ENCODE results near the gene UBE2M.

Gene UBE2M

DNA sequence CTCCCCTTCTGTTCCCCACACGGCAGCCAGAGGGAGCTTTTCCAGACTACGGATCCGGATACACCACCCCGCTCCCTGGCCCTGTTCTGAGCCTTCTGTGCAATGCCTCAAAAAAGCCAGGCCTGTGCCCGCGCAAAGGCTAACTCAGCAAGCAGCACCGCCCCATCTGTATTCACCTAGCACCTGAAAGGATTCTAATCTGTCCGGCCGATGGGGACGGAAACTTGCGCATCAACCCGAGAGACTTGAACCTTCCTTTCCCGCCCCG is 39.4 kb downstream of the UBE2M start:
- Histone ChIP-seq H3K27me3 (ENCODE audit: insufficient read depth, low read length) (no peaks in the 10 kb centered on the region), H3K27ac (ENCODE audit: low read depth, low read length, poor library complexity, severe bottlenecking) (peak overlapping the region; percentile 87), H3K4me3 (ENCODE audit: low read depth, low read length, poor library complexity, severe bottlenecking) (peak overlapping the region; percentile 74), H3K9me2 (ENCODE audit: low read depth, low read length) (no peaks in the 10 kb centered on the region), H3F3A (ENCODE audit: insufficient read depth, low read length) (no peaks in the 10 kb centered on the region), H3K9ac (ENCODE audit: low read length) (peak overlapping the region; percentile 92), H3K79me2 (ENCODE audit: insufficient read depth, low read length) (peaks cover 5% of the 10 kb centered on the region; the same call in 1 of the 2 replicates), H3K4me2 (ENCODE audit: low read length) (peak overlapping the region; percentile 88), H4K20me1 (ENCODE audit: insufficient read depth, low read length) (no peaks in the 10 kb centered on the region), H2AFZ (ENCODE audit: low read length) (no peak overlapping the region), H3K36me3 (ENCODE audit: insufficient read depth, low read length) (peaks cover 9% of the 10 kb centered on the region; the same call in 1 of the 2 replicates), H3K9me3 (ENCODE audit: low read length) (no peaks in the 10 kb centered on the region), H3K4me1 (ENCODE audit: insufficient read depth, low read length, severe bottlenecking) (peaks cover 48% of the 10 kb centered on the region)
- TF ChIP-seq EZH2 (IDR thresholded peaks at IDR 0.05; ENCODE audit: borderline replicate concordance, low read length) = no peak
- TF ChIP-seq CTCF (IDR thresholded peaks at IDR 0.05; ENCODE audit: low read length) = no peak

- Histone ChIP-seq H3K4me3 (ENCODE audit: low read depth, low read length, poor library complexity, severe bottlenecking) (peak overlapping the region; percentile 74), H3K9me3 (ENCODE audit: low read length) (no peaks in the 10 kb centered on the region), H3F3A (ENCODE audit: insufficient read depth, low read length) (no peaks in the 10 kb centered on the region), H3K9ac (ENCODE audit: low read length) (peak overlapping the region; percentile 92), H2AFZ (ENCODE audit: low read length) (no peak overlapping the region), H3K27ac (ENCODE audit: low read depth, low read length, poor library complexity, severe bottlenecking) (peak overlapping the region; percentile 87), H3K4me1 (ENCODE audit: insufficient read depth, low read length, severe bottlenecking) (peaks cover 52% of the 10 kb centered on the region), H3K4me2 (ENCODE audit: low read length) (peak overlapping the region; percentile 88), H3K27me3 (ENCODE audit: insufficient read depth, low read length) (no peaks in the 10 kb centered on the region), H3K79me2 (ENCODE audit: insufficient read depth, low read length) (peaks cover 5% of the 10 kb centered on the region; the same call in 1 of the 2 replicates), H3K9me2 (ENCODE audit: low read depth, low read length) (no peaks in the 10 kb centered on the region), H4K20me1 (ENCODE audit: insufficient read depth, low read length) (no peaks in the 10 kb centered on the region), H3K36me3 (ENCODE audit: insufficient read depth, low read length) (peaks cover 9% of the 10 kb centered on the region; the same call in 1 of the 2 replicates)
- TF ChIP-seq CTCF (IDR thresholded peaks at IDR 0.05; ENCODE audit: low read length) (no peak), EZH2 (IDR thresholded peaks at IDR 0.05; ENCODE audit: borderline replicate concordance, low read length) (no peak)
Observed at GRCh38 chr19:58518256-58519086, 39.9 kb downstream of the UBE2M start.

DNA sequence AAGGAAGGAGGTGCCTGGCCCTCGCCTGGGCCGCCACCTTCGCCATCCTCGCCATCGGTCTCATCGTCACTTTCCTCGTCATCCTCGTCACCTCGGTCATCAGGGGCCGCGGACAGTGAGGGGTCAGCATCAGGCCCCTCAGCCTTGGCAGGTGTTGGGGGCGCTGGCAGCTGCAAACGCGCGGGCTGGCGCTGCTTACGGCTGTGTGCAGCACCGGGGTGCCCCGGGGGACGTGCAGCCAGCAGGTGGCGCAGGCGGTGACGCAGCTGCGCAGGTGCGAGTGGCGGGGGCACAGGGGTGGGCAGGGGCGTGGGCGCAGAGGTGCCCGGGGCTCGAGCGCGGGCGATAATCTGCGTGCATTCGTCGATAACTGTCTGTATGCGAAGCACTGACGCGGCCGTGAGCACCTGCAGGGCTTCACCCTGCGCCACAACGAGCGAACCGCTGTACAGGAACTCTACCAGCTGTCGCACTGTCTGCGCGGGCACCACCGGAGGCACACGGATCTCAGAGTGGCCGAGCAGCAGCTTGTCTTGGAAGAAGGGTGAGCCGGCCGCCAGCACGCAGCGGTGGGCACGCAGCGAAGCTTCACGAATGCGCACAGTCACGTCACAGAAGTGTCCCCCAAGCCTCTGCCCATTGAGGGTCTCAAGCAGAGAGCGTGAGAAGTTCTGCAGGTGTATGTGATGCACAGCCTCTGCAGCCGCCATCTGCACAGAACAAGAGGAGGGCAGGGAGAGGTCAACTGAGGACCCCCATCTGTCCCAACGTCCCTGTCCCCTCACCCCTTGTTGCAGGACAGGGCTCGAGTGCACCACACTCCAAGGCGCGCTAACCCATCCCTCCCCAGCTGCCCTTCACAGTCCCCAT is 41.2 kb downstream of the UBE2M start:
- Histone ChIP-seq H3K4me1 (ENCODE audit: insufficient read depth, low read length, severe bottlenecking) (peaks cover 56% of the 10 kb centered on the region), H3K36me3 (ENCODE audit: insufficient read depth, low read length) (peaks cover 9% of the 10 kb centered on the region; the same call in 1 of the 2 replicates), H3K9me3 (ENCODE audit: low read length) (no peaks in the 10 kb centered on the region), H3K27me3 (ENCODE audit: insufficient read depth, low read length) (no peaks in the 10 kb centered on the region), H3K9ac (ENCODE audit: low read length) (no peak overlapping the region), H3K4me2 (ENCODE audit: low read length) (no peak overlapping the region), H3K9me2 (ENCODE audit: low read depth, low read length) (no peaks in the 10 kb centered on the region), H3K79me2 (ENCODE audit: insufficient read depth, low read length) (peaks cover 5% of the 10 kb centered on the region; the same call in 1 of the 2 replicates), H3K4me3 (ENCODE audit: low read depth, low read length, poor library complexity, severe bottlenecking) (no peak overlapping the region), H3F3A (ENCODE audit: insufficient read depth, low read length) (no peaks in the 10 kb centered on the region), H2AFZ (ENCODE audit: low read length) (no peak overlapping the region), H3K27ac (ENCODE audit: low read depth, low read length, poor library complexity, severe bottlenecking) (no peak overlapping the region), H4K20me1 (ENCODE audit: insufficient read depth, low read length) (no peaks in the 10 kb centered on the region)
- TF ChIP-seq EZH2 (IDR thresholded peaks at IDR 0.05; ENCODE audit: borderline replicate concordance, low read length) (no peak), CTCF (IDR thresholded peaks at IDR 0.05; ENCODE audit: low read length) (peak; percentile 17; the same call in 1 of the 2 replicates)

Data from OCI-LY1 (cell line).